GM20431 (cell line): ENCODE results near the gene TAS2R41.

Source experiments
- in situ Hi-C: fragments of 300-500 bp; cut with MseI, MboI; formaldehyde crosslinking; loops from one replicate; pipeline ENCODE4 v1.15.0; 2020; ENCODE audit warnings: low sequenced_read_pairs; ENCODE audit not compliant: unreplicated experiment

Gene TAS2R41

DNA sequence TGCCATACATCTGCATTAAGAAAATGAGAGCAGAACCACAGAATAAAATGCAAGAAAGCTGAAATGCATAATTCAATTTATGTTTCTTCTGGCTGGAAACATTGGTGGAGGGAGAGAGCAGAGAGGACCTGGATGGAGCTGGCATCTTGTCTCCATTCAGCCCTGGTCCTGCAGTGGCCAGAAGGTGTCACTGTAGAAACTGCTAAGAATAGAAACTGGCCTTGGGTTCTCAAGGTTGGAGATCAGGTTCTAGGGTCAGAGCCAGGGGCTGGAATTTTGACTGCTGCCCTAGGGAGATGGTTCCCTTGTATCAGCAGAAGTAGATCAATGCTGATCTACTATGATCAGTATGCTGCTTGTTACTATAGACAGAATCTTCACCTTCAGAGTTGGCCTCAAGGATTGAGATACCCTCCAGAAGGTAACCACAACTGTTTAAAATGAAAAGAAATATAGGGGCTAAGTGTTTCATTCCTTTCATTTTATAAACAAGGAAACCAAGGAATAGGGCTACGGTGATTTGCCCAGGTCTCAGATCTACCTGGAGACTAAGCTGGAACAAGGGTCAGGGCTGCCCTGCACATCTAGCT lies 13.1 kb downstream of the TAS2R41 start:
- in situ Hi-C loops, result no loop called here

DNA sequence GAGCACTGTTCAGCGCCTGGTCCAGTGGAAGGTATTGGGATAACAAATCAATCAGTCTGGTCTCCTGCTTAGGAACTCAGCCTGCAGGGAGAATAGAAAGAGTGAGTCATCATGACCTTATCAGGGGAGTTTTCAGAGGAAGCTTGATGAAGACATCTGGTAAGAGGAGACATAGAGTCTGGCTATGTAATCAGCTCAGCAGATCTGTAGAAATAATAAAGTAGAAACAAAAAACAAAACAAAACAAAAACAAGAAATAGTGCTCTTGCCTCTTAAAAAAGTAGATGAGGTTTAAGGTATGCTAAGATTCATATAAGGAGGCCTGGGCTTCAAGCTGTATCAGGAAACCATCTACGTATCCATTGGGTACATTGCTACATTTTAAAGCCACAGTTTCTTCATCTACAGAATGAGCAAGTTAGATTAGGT lies 14.4 kb downstream of the TAS2R41 start:
- in situ Hi-C loops, result no loop called here

DNA sequence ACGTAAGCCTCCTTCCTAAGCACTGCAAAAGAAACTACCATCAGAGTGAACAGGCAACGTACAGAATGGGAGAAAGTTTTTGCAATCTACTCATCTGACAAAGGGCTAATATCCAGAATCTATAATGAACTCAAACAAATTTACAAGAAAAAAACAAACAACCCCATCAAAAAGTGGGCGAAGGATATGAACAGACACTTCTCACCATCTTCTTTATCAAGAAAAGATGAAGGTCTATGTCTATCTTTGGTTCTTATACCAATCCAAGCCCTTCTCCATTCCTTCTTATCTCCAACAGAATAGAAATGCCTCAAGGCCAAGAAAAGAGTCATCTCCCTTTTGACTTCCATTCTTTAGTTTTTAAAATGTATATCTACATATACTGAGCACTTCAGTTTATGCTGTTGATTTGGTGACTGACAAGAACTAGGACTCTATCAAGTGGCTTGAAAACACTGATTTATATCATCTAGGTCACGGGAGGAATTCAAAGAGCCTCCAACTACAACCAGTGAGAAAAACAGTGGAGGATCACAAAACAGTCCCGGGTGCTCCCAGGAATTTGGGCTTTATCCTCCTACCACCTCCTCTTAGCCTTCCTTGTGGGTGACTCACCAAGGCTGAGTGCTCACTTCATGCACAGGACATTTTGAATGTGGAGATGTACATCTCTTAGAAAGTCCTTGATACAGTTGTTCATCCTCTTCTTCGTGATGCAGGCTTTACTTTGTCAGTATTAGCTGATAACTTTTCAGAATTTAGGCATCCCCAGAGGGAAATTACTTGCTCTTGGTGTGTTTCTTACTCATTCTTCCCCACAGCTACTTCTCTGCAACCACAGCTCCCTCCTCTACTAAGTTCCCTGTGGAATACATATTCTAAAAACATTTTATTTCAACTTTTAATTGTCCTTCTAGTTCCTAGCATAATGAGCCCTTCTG lies 15.4 kb downstream of the TAS2R41 start:
- in situ Hi-C loops, result no loop called here

GRCh38 chr7:143493751-143494150 lies 16.1 kb downstream of the TAS2R41 start:
- in situ Hi-C loops, result no loop called here

GRCh38 chr7:143494622-143495021 lies 16.9 kb downstream of the TAS2R41 start:
- in situ Hi-C loops, result no loop called here

DNA sequence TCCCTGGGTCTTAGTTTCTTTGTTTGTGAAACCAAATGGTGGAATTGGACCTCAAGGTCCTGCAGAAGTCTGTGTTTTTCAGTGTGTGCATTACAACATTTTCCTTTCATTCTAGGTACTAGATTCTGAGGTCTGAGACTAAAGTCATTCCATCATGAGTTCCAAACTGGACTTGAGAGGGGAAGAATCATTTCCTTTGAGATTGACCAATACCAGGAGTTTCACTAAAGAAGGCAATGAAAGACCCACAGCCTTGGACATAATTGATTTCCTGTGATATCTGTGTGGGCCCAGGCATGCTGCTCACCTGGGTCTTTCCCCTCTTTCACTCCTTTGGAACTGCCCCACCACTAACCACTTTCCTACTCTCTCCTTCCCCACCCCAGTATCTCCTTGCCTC lies 18.2 kb downstream of the TAS2R41 start:
- in situ Hi-C loops, result no loop called here

GRCh38 chr7:143496263-143496662 lies 18.6 kb downstream of the TAS2R41 start:
- in situ Hi-C loops, result no loop called here

- in situ Hi-C loops, result no loop called here
Measured at GRCh38 chr7:143497008-143497795, 19.5 kb downstream of the TAS2R41 start.

- in situ Hi-C loops, result no loop called here
Measured at GRCh38 chr7:143499246-143499645, 21.6 kb downstream of the TAS2R41 start.

- in situ Hi-C loops, result loop anchor here (25.0 kb wide), 1 partner anchor 612 kb away; the partner anchor contains the start of genes OR2A14 and OR2A2
Measured at GRCh38 chr7:143499743-143500348, 22.2 kb downstream of the TAS2R41 start.

- in situ Hi-C loops, result loop anchor here (25.0 kb wide), 1 partner anchor 609 kb away; the partner anchor contains the start of genes OR2A14 and OR2A2
Measured at GRCh38 chr7:143503261-143503660, 25.6 kb downstream of the TAS2R41 start.

DNA sequence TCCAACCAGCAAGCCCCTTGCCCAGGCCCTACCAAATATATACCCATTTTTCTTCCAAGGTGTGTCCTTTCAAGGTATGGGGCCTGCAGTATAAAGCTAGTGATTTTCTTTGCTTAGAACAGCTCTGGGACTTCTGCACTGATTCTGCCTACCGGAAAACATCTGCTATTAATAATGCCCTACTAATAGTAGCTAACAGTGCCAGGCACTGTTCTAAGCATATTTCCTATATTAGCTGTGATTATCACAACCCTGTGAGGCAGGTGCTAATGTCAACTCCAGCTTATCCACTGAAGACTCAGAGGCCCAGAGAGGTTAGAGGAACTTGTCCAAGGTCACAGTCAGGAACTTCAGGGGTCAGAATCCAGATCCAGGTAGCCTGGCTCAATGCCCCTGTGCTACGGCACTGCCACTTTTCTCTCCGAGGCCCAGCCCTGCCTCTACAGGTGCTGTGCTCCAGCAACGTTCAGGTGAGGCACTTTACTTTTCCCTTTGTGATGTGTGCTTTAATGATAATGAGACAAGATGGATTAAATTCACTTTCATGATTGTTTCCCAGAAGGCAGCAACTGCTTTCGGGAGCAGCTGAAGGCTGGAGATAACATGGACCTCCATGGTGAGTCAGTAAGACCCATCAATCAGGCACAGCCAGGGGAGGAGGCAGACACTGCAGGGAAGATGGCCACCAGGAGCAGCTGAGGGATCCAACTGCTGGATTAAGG lies 26.7 kb downstream of the TAS2R41 start:
- in situ Hi-C loops, result loop anchor here (25.0 kb wide), 1 partner anchor 608 kb away; the partner anchor contains the start of genes OR2A14 and OR2A2

- in situ Hi-C loops, result loop anchor here (25.0 kb wide), 1 partner anchor 607 kb away; the partner anchor contains the start of genes OR2A14 and OR2A2
Measured at GRCh38 chr7:143504937-143505297, 27.2 kb downstream of the TAS2R41 start.

DNA sequence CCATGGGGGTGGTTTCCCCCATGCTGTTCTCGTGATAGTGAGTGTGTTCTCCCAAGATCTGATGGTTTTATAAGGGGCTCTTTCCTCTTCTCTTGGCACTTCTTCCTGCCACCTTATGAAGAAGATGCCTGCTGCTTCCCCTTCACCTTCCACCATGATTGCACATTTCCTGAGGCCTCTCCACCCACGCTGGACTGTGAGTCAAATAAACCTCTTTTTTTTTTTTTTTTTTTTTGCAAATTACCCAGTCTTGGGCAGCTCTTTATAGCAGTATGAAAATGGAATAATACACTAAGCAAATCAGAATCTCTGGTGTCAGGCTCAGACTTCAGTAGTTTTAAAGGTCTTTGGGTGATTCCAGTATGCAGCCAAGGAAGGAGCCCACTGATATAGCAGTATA lies 28.2 kb downstream of the TAS2R41 start:
- in situ Hi-C loops, result loop anchor here (25.0 kb wide), 1 partner anchor 606 kb away; the partner anchor contains the start of genes OR2A14 and OR2A2

- in situ Hi-C loops, result loop anchor here (25.0 kb wide), 1 partner anchor 605 kb away; the partner anchor contains the start of genes OR2A14 and OR2A2
Measured at GRCh38 chr7:143507094-143507518, 29.4 kb downstream of the TAS2R41 start.

- in situ Hi-C loops, result loop anchor here (25.0 kb wide), 1 partner anchor 605 kb away; the partner anchor contains the start of genes OR2A14 and OR2A2
Measured at GRCh38 chr7:143507534-143508055, 29.9 kb downstream of the TAS2R41 start.

DNA sequence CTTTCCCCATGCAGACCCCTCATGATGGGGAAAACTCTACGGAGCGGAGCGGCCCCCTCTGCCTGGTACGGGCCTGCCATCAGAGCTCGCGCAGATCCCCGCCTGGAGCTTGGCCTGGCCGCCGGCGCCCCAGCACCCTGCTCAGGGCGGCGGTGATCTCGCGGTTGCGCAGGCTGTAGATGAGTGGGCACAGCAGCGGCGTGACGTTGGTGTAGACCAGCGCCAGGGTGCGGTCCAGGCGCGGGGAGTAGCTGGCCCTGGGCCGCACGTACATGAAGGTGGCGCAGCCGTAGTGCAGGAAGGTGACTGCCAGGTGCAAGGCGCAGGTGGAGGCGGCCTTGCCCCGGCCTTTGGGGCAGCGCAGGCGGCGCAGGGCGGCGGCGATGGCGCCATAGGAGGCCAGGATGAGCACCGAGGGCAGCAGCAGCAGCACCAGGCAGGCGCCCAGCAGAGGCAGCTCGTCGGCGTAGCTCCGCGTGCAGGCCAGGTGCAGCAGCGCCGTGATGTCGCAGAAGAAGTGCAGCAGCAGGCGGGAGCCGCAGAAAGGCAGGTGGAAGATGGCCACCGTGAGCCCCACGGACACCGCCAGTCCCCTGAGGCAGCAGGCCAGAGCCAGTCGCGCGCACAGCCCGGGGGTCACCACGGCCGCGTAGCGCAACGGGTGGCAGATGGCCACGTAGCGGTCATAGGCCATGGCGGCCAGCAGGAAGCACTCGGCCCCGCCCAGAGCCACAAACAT lies 33.4 kb downstream of the TAS2R41 start:
- in situ Hi-C loops, result loop anchor here (25.0 kb wide), 1 partner anchor 601 kb away; the partner anchor contains the start of genes OR2A14 and OR2A2

GRCh38 chr7:143511593-143512047 lies 33.9 kb downstream of the TAS2R41 start:
- in situ Hi-C loops, result loop anchor here (25.0 kb wide), 1 partner anchor 601 kb away; the partner anchor contains the start of genes OR2A14 and OR2A2
